DOHH2 (cell line): Measurements from ENCODE around the gene CD1D.

ENCODE experiments used
- EZH2phosphoT487 ChIP-seq: fragments of 200-600 bp; sonication (generic); IDR thresholded peaks from 2 replicates; pipeline ENCODE4 v1.6.1; 2017; ENCODE audit warnings: borderline replicate concordance, mild to moderate bottlenecking, antibody characterized with exemption, low read length, moderate library complexity, mixed read lengths
- TF ChIP-seq, protein P1 (sequence below): fragments of 200-600 bp; sonication (generic); IDR thresholded peaks from one replicate; pipeline ENCODE4 v1.5.1; 2014; ENCODE audit warnings: antibody characterized with exemption, mild to moderate bottlenecking, low read depth, low read length; ENCODE audit not compliant: poor library complexity, severe bottlenecking

DNA sequence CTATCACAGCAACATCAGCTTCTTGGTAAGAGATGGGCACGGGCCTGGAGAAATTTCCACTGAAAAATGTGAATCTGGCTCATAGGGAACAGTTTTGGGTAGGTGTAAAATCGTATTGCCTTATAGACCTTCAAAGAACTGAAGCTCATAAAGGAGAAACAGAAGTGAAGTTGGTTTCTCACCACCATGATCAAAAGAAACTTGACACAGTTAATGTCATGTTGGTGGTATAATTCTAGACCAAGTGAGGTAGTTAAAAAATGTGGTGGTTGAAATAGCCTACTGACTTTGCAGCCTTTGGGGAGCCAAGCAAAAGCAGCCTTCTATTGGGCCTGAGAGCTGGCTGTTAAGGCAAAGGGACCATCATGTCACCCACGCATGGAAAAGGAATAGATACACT is 8.9 kb downstream of the CD1D start:
- TF ChIP-seq, protein P1, sequence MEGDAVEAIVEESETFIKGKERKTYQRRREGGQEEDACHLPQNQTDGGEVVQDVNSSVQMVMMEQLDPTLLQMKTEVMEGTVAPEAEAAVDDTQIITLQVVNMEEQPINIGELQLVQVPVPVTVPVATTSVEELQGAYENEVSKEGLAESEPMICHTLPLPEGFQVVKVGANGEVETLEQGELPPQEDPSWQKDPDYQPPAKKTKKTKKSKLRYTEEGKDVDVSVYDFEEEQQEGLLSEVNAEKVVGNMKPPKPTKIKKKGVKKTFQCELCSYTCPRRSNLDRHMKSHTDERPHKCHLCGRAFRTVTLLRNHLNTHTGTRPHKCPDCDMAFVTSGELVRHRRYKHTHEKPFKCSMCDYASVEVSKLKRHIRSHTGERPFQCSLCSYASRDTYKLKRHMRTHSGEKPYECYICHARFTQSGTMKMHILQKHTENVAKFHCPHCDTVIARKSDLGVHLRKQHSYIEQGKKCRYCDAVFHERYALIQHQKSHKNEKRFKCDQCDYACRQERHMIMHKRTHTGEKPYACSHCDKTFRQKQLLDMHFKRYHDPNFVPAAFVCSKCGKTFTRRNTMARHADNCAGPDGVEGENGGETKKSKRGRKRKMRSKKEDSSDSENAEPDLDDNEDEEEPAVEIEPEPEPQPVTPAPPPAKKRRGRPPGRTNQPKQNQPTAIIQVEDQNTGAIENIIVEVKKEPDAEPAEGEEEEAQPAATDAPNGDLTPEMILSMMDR: no peak
- TF ChIP-seq EZH2phosphoT487: no peak
